Measurements from ENCODE around the gene RASA3.

The RASA3 gene

GRCh38 chr13:113937073-113937472 is 195.3 kb downstream of the RASA3 start:
- Histone ChIP-seq H3K27ac (no peak overlapping the region), H3K4me3 (no peak overlapping the region)
- no peak for TF ChIP-seq CTCF (IDR thresholded peaks at IDR 0.05)
- no peak for DNase-seq (ENCODE audit: low spot score)

GRCh38 chr13:113936166-113936965 is 196.1 kb downstream of the RASA3 start:
- H3K4me3 ChIP-seq, result no peak overlapping the region
- no peak for DNase-seq (ENCODE audit: low spot score)
- TF ChIP-seq CTCF (IDR thresholded peaks at IDR 0.05), result no peak
- H3K27ac ChIP-seq, result peak overlapping the region; percentile 40 to 84

- peak overlapping the region; percentile 40 to 84 for H3K27ac ChIP-seq
- DNase-seq (ENCODE audit: low spot score), result peak; percentile 71
Measured at GRCh38 chr13:113935001-113935844, 197.2 kb downstream of the RASA3 start.

GRCh38 chr13:113934576-113934975 is 197.8 kb downstream of the RASA3 start:
- TF ChIP-seq CTCF (IDR thresholded peaks at IDR 0.05), result no peak
- Histone ChIP-seq H3K4me3 (no peak overlapping the region), H3K27ac (peak overlapping the region; percentile 40 to 84)
- DNase-seq (ENCODE audit: low spot score), result no peak

More at GRCh38 chr13:113935001-113935844, 197.2 kb downstream of the RASA3 start:
- no peak for TF ChIP-seq CTCF (IDR thresholded peaks at IDR 0.05)
- H3K4me3 ChIP-seq, result peak overlapping the region; percentile 27

- peak; percentile 55 for DNase-seq (ENCODE audit: low spot score)
- H3K4me3 ChIP-seq, result no peak overlapping the region
- no peak overlapping the region for H3K27ac ChIP-seq
- TF ChIP-seq CTCF (IDR thresholded peaks at IDR 0.05), result no peak
Measured at GRCh38 chr13:113933901-113934300, 198.5 kb downstream of the RASA3 start.

GRCh38 chr13:113931841-113932459 is 200.5 kb downstream of the RASA3 start:
- no peak overlapping the region for H3K4me3 ChIP-seq
- no peak for TF ChIP-seq CTCF (IDR thresholded peaks at IDR 0.05)
- DNase-seq (ENCODE audit: low spot score), result peak; percentile 52
- H3K27ac ChIP-seq, result no peak overlapping the region
